Skin of body (tissue), 1 donor: ENCODE data around the gene ZNF846. TPM values are rescaled to one million over a fixed set of nuclear protein-coding genes. Genes with fewer than 3 reads are reported as not detected.

Experiments used
- total RNA-seq: library from RNA; depleted of rRNA; stranded (reverse); fragments of >200 nt; gene quantifications from one replicate; pipeline ENCODE4 v1.2.3, GENCODE V29; 2014

Gene ZNF846
- total RNA-seq, 1 donor from 2014 or later: 16.8 TPM

Other genes starting within 250 kb of the ZNF846 start
- gene ZNF426, start 230.1 kb downstream of the ZNF846 start, total RNA-seq: 15.9 TPM
- 51.6 TPM for gene ZNF121, start 184.2 kb downstream of the ZNF846 start, total RNA-seq
- gene ZNF561, start 147.5 kb downstream of the ZNF846 start, total RNA-seq: 40.2 TPM
- 30.4 TPM for gene ZNF562, start 93.6 kb downstream of the ZNF846 start, total RNA-seq
- 10.4 TPM for gene FBXL12, start 50.3 kb upstream of the ZNF846 start, total RNA-seq
- gene UBL5, start 59.2 kb upstream of the ZNF846 start, total RNA-seq: 125 TPM
- 35.6 TPM for gene PIN1, start 66.6 kb upstream of the ZNF846 start, total RNA-seq
- gene OLFM2, start 167.8 kb upstream of the ZNF846 start, total RNA-seq: 80.5 TPM
- 51.3 TPM for gene COL5A3, start 241.8 kb upstream of the ZNF846 start, total RNA-seq
- not detected for gene RDH8, start 244.7 kb upstream of the ZNF846 start, total RNA-seq